ENCODE results near the gene VEPH1. TPM values are rescaled to one million over a fixed set of nuclear protein-coding genes. Genes with fewer than 3 reads are reported as not detected.

The VEPH1 gene
- polyA plus RNA-seq, 2 of the 4 experiments (the other 2 are of a cell fraction) = 0.04 to 0.16 TPM

DNA sequence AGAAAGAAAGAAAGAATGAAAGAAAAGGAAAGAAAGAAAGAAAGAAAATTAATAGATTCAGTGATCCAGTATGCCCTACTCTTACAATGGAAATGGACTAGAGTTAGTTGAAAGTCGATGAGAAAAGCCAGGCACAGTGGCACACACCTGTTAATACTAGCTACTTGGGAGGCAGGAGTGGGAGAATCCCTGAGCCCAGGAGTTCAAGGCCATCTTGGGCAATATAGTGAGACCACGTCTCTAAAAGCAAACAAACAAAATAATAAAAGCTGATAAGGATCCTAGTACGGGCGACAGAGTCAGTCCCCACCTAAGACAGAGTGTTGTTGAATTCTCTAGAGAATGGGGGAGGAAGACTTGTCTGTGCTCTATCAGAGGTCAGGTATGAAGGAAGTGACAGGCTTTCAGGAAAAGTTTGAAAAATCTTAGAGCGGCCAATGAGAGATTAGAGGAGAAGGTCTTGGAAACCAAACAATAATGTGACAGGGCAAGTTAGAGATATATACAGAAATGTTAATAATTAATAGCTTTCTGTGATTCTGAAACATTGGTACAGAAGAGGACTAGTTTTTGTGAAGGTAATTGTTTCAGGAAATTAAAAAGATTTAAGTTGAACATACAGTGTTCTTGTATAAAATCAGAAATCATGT is 184.5 kb downstream of the VEPH1 start:
- WGBS (ENCODE audit: missing lambda C conversion rate) = 53% methylated on average over 5 of the region's 5 CpGs
- Histone ChIP-seq H3K4me3 (no peak overlapping the region), H3K9me3 (no peaks in the 10 kb centered on the region), H3K27ac (peak overlapping the region; percentile 27 to 72; a peak in 4 of 6 replicates), H3K4me2 (0 out of 3 replicates have a peak overlapping the region, but pooled peaks have one; percentile 4), H3K4me1 (peaks cover 21% of the 10 kb centered on the region)
- no peak for DNase-seq (ENCODE audit: low read depth in 1 of 2, low spot score in 1 of 2)
- ChIA-PET POLR2A (no interaction called here), CTCF (interaction anchor here (1.0 to 1.1 kb wide), 2 partner anchors 13 to 61 kb away, joined by 3 read pairs; no protein-coding TSS in a partner anchor)
- no peak for FAIRE-seq
- ATAC-seq = no peak
- no peak for TF ChIP-seq HOXB13 (CRISPR knock-in tag; IDR thresholded peaks at IDR 0.05; ENCODE audit: low read depth)
- no peak for TF ChIP-seq EP300 (IDR thresholded peaks at IDR 0.05)
- no peak for TF ChIP-seq POLR2AphosphoS2 (conservative IDR thresholded peaks at IDR 0.05; ENCODE audit: low read length)
- no peak for TF ChIP-seq PHF8 (IDR thresholded peaks at IDR 0.05; ENCODE audit: borderline replicate concordance, low read depth)
- TF ChIP-seq, protein P1, sequence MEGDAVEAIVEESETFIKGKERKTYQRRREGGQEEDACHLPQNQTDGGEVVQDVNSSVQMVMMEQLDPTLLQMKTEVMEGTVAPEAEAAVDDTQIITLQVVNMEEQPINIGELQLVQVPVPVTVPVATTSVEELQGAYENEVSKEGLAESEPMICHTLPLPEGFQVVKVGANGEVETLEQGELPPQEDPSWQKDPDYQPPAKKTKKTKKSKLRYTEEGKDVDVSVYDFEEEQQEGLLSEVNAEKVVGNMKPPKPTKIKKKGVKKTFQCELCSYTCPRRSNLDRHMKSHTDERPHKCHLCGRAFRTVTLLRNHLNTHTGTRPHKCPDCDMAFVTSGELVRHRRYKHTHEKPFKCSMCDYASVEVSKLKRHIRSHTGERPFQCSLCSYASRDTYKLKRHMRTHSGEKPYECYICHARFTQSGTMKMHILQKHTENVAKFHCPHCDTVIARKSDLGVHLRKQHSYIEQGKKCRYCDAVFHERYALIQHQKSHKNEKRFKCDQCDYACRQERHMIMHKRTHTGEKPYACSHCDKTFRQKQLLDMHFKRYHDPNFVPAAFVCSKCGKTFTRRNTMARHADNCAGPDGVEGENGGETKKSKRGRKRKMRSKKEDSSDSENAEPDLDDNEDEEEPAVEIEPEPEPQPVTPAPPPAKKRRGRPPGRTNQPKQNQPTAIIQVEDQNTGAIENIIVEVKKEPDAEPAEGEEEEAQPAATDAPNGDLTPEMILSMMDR (IDR thresholded peaks at IDR 0.05) = no peak
- TF ChIP-seq, protein P2, sequence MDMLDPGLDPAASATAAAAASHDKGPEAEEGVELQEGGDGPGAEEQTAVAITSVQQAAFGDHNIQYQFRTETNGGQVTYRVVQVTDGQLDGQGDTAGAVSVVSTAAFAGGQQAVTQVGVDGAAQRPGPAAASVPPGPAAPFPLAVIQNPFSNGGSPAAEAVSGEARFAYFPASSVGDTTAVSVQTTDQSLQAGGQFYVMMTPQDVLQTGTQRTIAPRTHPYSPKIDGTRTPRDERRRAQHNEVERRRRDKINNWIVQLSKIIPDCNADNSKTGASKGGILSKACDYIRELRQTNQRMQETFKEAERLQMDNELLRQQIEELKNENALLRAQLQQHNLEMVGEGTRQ (IDR thresholded peaks at IDR 0.05) = no peak
- no peak for TF ChIP-seq ESRRA (IDR thresholded peaks at IDR 0.05; ENCODE audit: borderline replicate concordance, low read length)

DNA sequence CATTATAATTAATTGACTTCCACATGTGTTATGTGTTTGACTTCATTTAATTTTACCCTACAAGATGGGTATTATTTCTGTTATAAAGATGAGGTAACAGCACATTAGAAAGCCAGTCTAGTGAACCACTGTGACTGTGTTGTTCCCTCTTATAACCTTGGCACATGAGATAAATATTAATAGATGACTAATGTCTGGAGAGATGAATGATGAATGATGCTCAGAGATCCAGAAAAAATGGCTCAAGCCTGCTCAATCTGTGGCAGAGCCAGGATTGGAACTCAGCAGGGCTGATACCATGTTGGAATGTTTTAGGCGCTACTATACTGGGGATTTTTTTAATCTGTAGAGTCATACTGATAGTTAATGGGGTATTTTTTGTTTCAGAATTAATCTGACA is 185.3 kb downstream of the VEPH1 start:
- DNase-seq (ENCODE audit: low read depth in 1 of 2, low spot score in 1 of 2) = peak in 1 of 2 experiments; percentile 33
- peak overlapping the region; percentile 50 for H3K4me2 ChIP-seq
- WGBS (ENCODE audit: missing lambda C conversion rate) = 59% methylated on average over 1 of the region's 1 CpG
- POLR2A ChIA-PET = no interaction called here
- ATAC-seq = peak; percentile 84
- no peak overlapping the region for H3K4me3 ChIP-seq
- CTCF ChIA-PET = interaction anchor here (1.1 to 1.2 kb wide), 2 partner anchors 14 to 37 kb away, joined by 3 read pairs; no protein-coding TSS in a partner anchor
- peak; percentile 72 for FAIRE-seq
- H3K27ac ChIP-seq = peak overlapping the region; percentile 50 to 72; a peak in 5 of 6 replicates
- H3K4me1 ChIP-seq = peaks cover 21% of the 10 kb centered on the region
- no peaks in the 10 kb centered on the region for H3K9me3 ChIP-seq
- TF ChIP-seq HOXB5 (CRISPR knock-in tag; IDR thresholded peaks at IDR 0.05) (0 out of 2 replicates have a peak, but pooled peaks have one; percentile 57), FOSL2 (IDR thresholded peaks at IDR 0.05) (no peak), FOSL2 (CRISPR knock-in tag; IDR thresholded peaks at IDR 0.05) (no peak; the same call in 1 of the 2 replicates)

DNA sequence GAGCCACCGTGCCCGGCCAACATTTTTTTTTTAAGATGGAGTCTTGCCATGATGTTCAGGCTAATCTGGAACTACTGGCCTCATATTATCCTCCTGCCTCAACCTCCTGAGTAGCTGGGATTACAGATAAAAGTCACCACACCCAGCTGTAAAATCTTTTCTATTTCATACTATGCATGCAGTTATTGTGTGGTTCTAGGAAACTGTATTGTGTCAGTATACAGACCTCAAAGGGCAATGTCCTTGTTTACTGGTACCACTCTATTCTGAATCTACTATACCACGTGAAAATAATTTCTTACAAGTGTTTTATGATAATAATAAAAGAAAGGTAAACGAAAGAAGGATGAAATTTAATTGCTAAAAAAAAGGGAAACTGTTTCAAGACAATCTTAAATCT is 190.0 kb downstream of the VEPH1 start:
- Histone ChIP-seq H3K27ac (no peak overlapping the region), H3K9me3 (no peaks in the 10 kb centered on the region), H3K4me1 (peaks cover 26% of the 10 kb centered on the region), H3K4me3 (no peak overlapping the region), H3K4me2 (no peak overlapping the region)
- 74% methylated on average over 4 of the region's 4 CpGs for WGBS (ENCODE audit: missing lambda C conversion rate)
- ChIA-PET CTCF (no interaction called here), POLR2A (no interaction called here)
- no peak for TF ChIP-seq CHD4 (IDR thresholded peaks at IDR 0.05; ENCODE audit: borderline replicate concordance)
- TF ChIP-seq HOXB13 (CRISPR knock-in tag; IDR thresholded peaks at IDR 0.05; ENCODE audit: low read depth) = no peak
- TF ChIP-seq KDM1A (IDR thresholded peaks at IDR 0.05; ENCODE audit: low read depth) = no peak
- no peak for ATAC-seq
- DNase-seq (ENCODE audit: low read depth in 1 of 2, low spot score in 1 of 2) = no peak
- no peak for FAIRE-seq

DNA sequence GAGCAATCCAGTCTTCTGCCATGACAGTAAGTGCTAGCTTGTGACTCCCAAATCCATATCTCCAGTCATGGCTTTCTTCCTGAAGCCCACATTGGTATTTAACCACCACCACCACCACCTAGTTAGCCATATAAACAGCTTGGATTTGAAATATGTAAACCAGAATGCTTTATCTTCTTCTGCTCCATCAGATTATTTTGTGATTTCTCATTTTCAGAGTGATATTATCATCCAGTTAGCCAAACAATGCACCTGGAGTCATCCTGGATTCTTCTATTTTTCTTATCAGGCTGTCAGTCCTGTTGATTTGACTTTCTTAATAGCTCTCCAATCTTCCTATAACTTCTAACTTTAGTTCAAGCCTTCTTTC is 190.9 kb downstream of the VEPH1 start:
- no peak for TF ChIP-seq FOSB (CRISPR knock-in tag; IDR thresholded peaks at IDR 0.05)
- no peak for TF ChIP-seq HDAC2 (IDR thresholded peaks at IDR 0.05)
- no peak for TF ChIP-seq ZC3H11A (IDR thresholded peaks at IDR 0.05)
- no peak for TF ChIP-seq POLR2AphosphoS2 (conservative IDR thresholded peaks at IDR 0.05; ENCODE audit: low read length)
- no peak for TF ChIP-seq EHMT2 (IDR thresholded peaks at IDR 0.05; ENCODE audit: low read depth)
- TF ChIP-seq, protein P2 (IDR thresholded peaks at IDR 0.05) = no peak
- no peak for TF ChIP-seq CEBPB (IDR thresholded peaks at IDR 0.05)
- no peak for TF ChIP-seq CHD2 (IDR thresholded peaks at IDR 0.05; ENCODE audit: low read length, partially characterized antibody)
- TF ChIP-seq ESRRA (IDR thresholded peaks at IDR 0.05; ENCODE audit: borderline replicate concordance, low read length) = no peak
- DNase-seq (ENCODE audit: low read depth in 1 of 2, low spot score in 1 of 2) (no peak), ATAC-seq (no peak), FAIRE-seq (no peak)
- CTCF ChIA-PET = interaction anchor here (1.1 to 1.8 kb wide), 2 partner anchors 125 to 181 kb away, joined by 4 to 5 read pairs; no protein-coding TSS in a partner anchor
- Histone ChIP-seq H3K4me2 (peak overlapping the region; percentile 40; the same call in 2 of the 3 replicates), H3K9me3 (no peaks in the 10 kb centered on the region), H3K4me1 (peaks cover 17% of the 10 kb centered on the region), H3K4me3 (no peak overlapping the region), H3K27ac (peak overlapping the region; percentile 51 to 67; a peak in 5 of 6 replicates)
- POLR2A ChIA-PET = no interaction called here

Data from A549 (cell line).